ENCODE results near the gene CLDN2.
"Not testable (repeated sequence)": the region's sequence is repeated elsewhere in the genome, so short reads cannot be mapped to it uniquely, and the experiment has no call there.

CLDN2 gene

GRCh38 chrX:106919932-106920452, at the start of gene CLDN2:
CLDN2 (plus strand) TSS chrX:106920402; CDS start chrX:106928229, 7,827 bp downstream.
- FAIRE-seq = no peak
- DNase-seq (ENCODE audit: extremely low spot score, insufficient read length, low read depth) = no peak

- FAIRE-seq; DNase-seq (ENCODE audit: extremely low spot score, insufficient read length, low read depth): not testable (repeated sequence)
Measured at GRCh38 chrX:106872796-106873195, 47.4 kb upstream of the CLDN2 start.

- FAIRE-seq = peak; percentile 18
- no peak for DNase-seq (ENCODE audit: extremely low spot score, insufficient read length, low read depth)
Measured at GRCh38 chrX:106874075-106874474, 46.1 kb upstream of the CLDN2 start.

- DNase-seq (ENCODE audit: extremely low spot score, insufficient read length, low read depth) = no peak
- FAIRE-seq = no peak
Measured at GRCh38 chrX:106875151-106875550, 45.1 kb upstream of the CLDN2 start.

GRCh38 chrX:106889468-106889867, 30.7 kb upstream of the CLDN2 start:
- FAIRE-seq (no peak), DNase-seq (ENCODE audit: extremely low spot score, insufficient read length, low read depth) (no peak)

- no peak for DNase-seq (ENCODE audit: extremely low spot score, insufficient read length, low read depth)
- no peak for FAIRE-seq
Measured at GRCh38 chrX:106891762-106892460, 28.3 kb upstream of the CLDN2 start.

GRCh38 chrX:106894392-106894909, 25.8 kb upstream of the CLDN2 start:
- FAIRE-seq (peak; percentile 87), DNase-seq (ENCODE audit: extremely low spot score, insufficient read length, low read depth) (peak; percentile 8)

- DNase-seq (ENCODE audit: extremely low spot score, insufficient read length, low read depth) (no peak), FAIRE-seq (no peak)
Measured at GRCh38 chrX:106894978-106895452, 25.2 kb upstream of the CLDN2 start.

GRCh38 chrX:106897259-106897658, 22.9 kb upstream of the CLDN2 start:
- no peak for FAIRE-seq
- DNase-seq (ENCODE audit: extremely low spot score, insufficient read length, low read depth) = no peak

GRCh38 chrX:106898462-106898861, 21.7 kb upstream of the CLDN2 start:
- FAIRE-seq (peak; percentile 85), DNase-seq (ENCODE audit: extremely low spot score, insufficient read length, low read depth) (no peak)

GRCh38 chrX:106899276-106899675, 20.9 kb upstream of the CLDN2 start:
- FAIRE-seq (no peak), DNase-seq (ENCODE audit: extremely low spot score, insufficient read length, low read depth) (no peak)

- DNase-seq (ENCODE audit: extremely low spot score, insufficient read length, low read depth) (no peak), FAIRE-seq (no peak)
Measured at GRCh38 chrX:106899841-106900240, 20.4 kb upstream of the CLDN2 start.

GRCh38 chrX:106901341-106901740, 18.9 kb upstream of the CLDN2 start:
- FAIRE-seq (no peak), DNase-seq (ENCODE audit: extremely low spot score, insufficient read length, low read depth) (no peak)

- no peak for FAIRE-seq
- no peak for DNase-seq (ENCODE audit: extremely low spot score, insufficient read length, low read depth)
Measured at GRCh38 chrX:106901781-106902219, 18.4 kb upstream of the CLDN2 start.

- FAIRE-seq (no peak), DNase-seq (ENCODE audit: extremely low spot score, insufficient read length, low read depth) (no peak)
Measured at GRCh38 chrX:106902684-106903083, 17.5 kb upstream of the CLDN2 start.

- FAIRE-seq (no peak), DNase-seq (ENCODE audit: extremely low spot score, insufficient read length, low read depth) (no peak)
Measured at GRCh38 chrX:106903291-106903824, 16.8 kb upstream of the CLDN2 start, which contains the start of gene RIPPLY1. RIPPLY1 (minus strand) TSS chrX:106903341; CDS start chrX:106903287, 54 bp downstream.

GRCh38 chrX:106903856-106904528, 16.2 kb upstream of the CLDN2 start:
- FAIRE-seq (no peak), DNase-seq (ENCODE audit: extremely low spot score, insufficient read length, low read depth) (no peak)

- no peak for FAIRE-seq
Measured at GRCh38 chrX:106905064-106905708, 15.0 kb upstream of the CLDN2 start.

GRCh38 chrX:106906361-106906760, 13.8 kb upstream of the CLDN2 start:
- no peak for DNase-seq (ENCODE audit: extremely low spot score, insufficient read length, low read depth)
- FAIRE-seq = no peak

More at GRCh38 chrX:106905064-106905708, 15.0 kb upstream of the CLDN2 start:
- no peak for DNase-seq (ENCODE audit: extremely low spot score, insufficient read length, low read depth)

- FAIRE-seq (no peak), DNase-seq (ENCODE audit: extremely low spot score, insufficient read length, low read depth) (no peak)
Measured at GRCh38 chrX:106912864-106913263, 7.3 kb upstream of the CLDN2 start.
